GM12878 (cell line): ENCODE data around the gene LGI4. TPM values are rescaled to one million over a fixed set of nuclear protein-coding genes. Genes with fewer than 3 reads are reported as not detected.

Experiments used
- ATAC-seq: fragments of 200-7000 bp; cut with Tn5 transposase; 3 replicates; pipeline ENCODE4 v1.9.1; 2020; ENCODE audit warnings: mild to moderate bottlenecking, moderate library complexity
- BruUV-seq: library from RNA; stranded (reverse); fragments of 400-500 nt; replicated peaks from 2 replicates; lab custom pipeline; 2021; lab: Mats Ljungman, UMichigan
- CTCF ChIA-PET: fragments of 300-600 bp; sonication (Branson Sonifier 250); formaldehyde crosslinking; extraction: SDS; loops from one replicate; lab custom pipeline; 2021; ENCODE audit warnings: inconsistent platforms; lab: Yijun Ruan, JAX
- POLR2A ChIA-PET: fragments of 350-600 bp; formaldehyde crosslinking; extraction: SDS; loops from one replicate; lab custom pipeline; 2021; ENCODE audit warnings: inconsistent platforms; lab: Charles Lee
- RAD21 ChIA-PET: fragments of 300-600 bp; sonication (Branson Sonifier 250); formaldehyde crosslinking; loops from one replicate; lab custom pipeline; 2023; ENCODE audit warnings: antibody characterized with exemption; ENCODE audit not compliant: unreplicated experiment; lab: Charles Lee
- SMC1A ChIA-PET: fragments of 300-600 bp; sonication (Branson Sonifier 250); formaldehyde crosslinking; loops from one replicate; lab custom pipeline; 2023; ENCODE audit not compliant: unreplicated experiment, uncharacterized antibody; lab: Charles Lee
- DNase-seq: peaks from one replicate; pipeline ENCODE4 v3.0.0-alpha.2; 2011; ENCODE audit warnings: low read depth, low spot score
- FAIRE-seq: peaks from 3 replicates; lab custom pipeline; 2011; peaks lifted over from hg19 to GRCh38; lab: Jason Lieb, UNC
- H2AFZ ChIP-seq: 2 replicates; pipeline ENCODE4 v1.6.0; 2011; ENCODE audit warnings: low read depth, low read length, control low read depth; ENCODE audit not compliant: control insufficient read depth
- H3K27ac ChIP-seq: 2 replicates; pipeline ENCODE4 v1.5.1; 2011; ENCODE audit warnings: control low read depth; ENCODE audit not compliant: control insufficient read depth, insufficient read depth
- H3K27me3 ChIP-seq, 2 experiments: replicated peaks in 1 of 2; 2 replicates each; pipeline versions ENCODE4 v1.6.0 to v1.6.1; 2011; ENCODE audit warnings: low read length in 1 of 2; ENCODE audit not compliant: control insufficient read depth in 2 of 2, insufficient read depth in 2 of 2
- H3K36me3 ChIP-seq, 2 experiments: 2 replicates each; pipeline ENCODE4 v1.5.1; 2011; ENCODE audit warnings: low read length in 1 of 2; ENCODE audit not compliant: control insufficient read depth in 2 of 2, insufficient read depth in 2 of 2
- H3K4me1 ChIP-seq: 2 replicates; pipeline ENCODE4 v1.6.1; 2011; ENCODE audit warnings: mild to moderate bottlenecking, low read length, moderate library complexity, mixed read lengths; ENCODE audit not compliant: control insufficient read depth, insufficient read depth
- H3K4me2 ChIP-seq: 2 replicates; pipeline ENCODE4 v1.6.0; 2011; ENCODE audit warnings: control low read depth; ENCODE audit not compliant: control insufficient read depth, insufficient read depth
- H3K4me3 ChIP-seq: fragments of 200-600 bp; sonication (generic); 2 replicates; pipeline ENCODE4 v1.5.1; 2016
- H3K79me2 ChIP-seq: 2 replicates; pipeline ENCODE4 v1.6.0; 2011; ENCODE audit warnings: low read length; ENCODE audit not compliant: control insufficient read depth, insufficient read depth
- H3K9ac ChIP-seq: 2 replicates; pipeline ENCODE4 v1.8.0; 2011; ENCODE audit warnings: low read length, control low read depth, mixed read lengths; ENCODE audit not compliant: control insufficient read depth, insufficient read depth
- H3K9me3 ChIP-seq: replicated peaks from 3 replicates; pipeline ENCODE4 v1.5.1; 2011; ENCODE audit warnings: mild to moderate bottlenecking, low read length; ENCODE audit not compliant: control insufficient read depth, insufficient read depth
- H4K20me1 ChIP-seq: 2 replicates; pipeline ENCODE4 v1.6.0; 2011; ENCODE audit not compliant: control insufficient read depth, insufficient read depth
- BMI1 ChIP-seq: fragments of 450-650 bp; IDR thresholded peaks from 2 replicates; pipeline ENCODE4 v1.6.1; 2016; ENCODE audit warnings: mild to moderate bottlenecking, moderate library complexity, borderline replicate concordance
- EP300 ChIP-seq, 2 experiments: fragments of 150-350 bp in 1 of 2; IDR thresholded peaks; 2 replicates each; pipeline ENCODE4 v1.6.1; 2011 to 2012; ENCODE audit warnings: low read depth in 2 of 2, low read length in 2 of 2, borderline replicate concordance in 1 of 2, improper control_type of control experiment in 1 of 2, inconsistent platforms in 1 of 2; ENCODE audit not compliant: control insufficient read depth in 1 of 2
- JUNB ChIP-seq: IDR thresholded peaks from 2 replicates; pipeline ENCODE4 v1.6.1; 2016; ENCODE audit warnings: antibody characterized with exemption, mild to moderate bottlenecking
- MTA2 ChIP-seq: fragments of 450-650 bp; IDR thresholded peaks from 2 replicates; pipeline ENCODE4 v1.6.1; 2016; ENCODE audit warnings: low read depth, mild to moderate bottlenecking, moderate library complexity
- RB1 ChIP-seq: fragments of 450-650 bp; formaldehyde crosslinking; IDR thresholded peaks from 2 replicates; pipeline ENCODE4 v1.6.1; 2017; ENCODE audit warnings: mild to moderate bottlenecking, borderline replicate concordance
- STAT3 ChIP-seq: IDR thresholded peaks from 2 replicates; pipeline ENCODE4 v1.6.1; 2011; ENCODE audit warnings: low read depth, low read length, improper control_type of control experiment
- WRNIP1 ChIP-seq: IDR thresholded peaks from 2 replicates; pipeline ENCODE4 v1.6.1; 2011; ENCODE audit warnings: low read depth, low read length, improper control_type of control experiment, borderline replicate concordance
- WGBS: methylation state at CpG from one replicate; pipeline ENCODE4 v1.1.6; 2016; ENCODE audit warnings: low lambda C conversion rate; ENCODE audit not compliant: insufficient replicate concordance, insufficient coverage; ENCODE audit errors: missing lambda C conversion rate; 5-methylcytosine and 5-hydroxymethylcytosine counted together
- in situ Hi-C: fragments of 300-500 bp; cut with MboI; formaldehyde crosslinking; loops from 9 replicates; pipeline ENCODE4 v1.14.3; 2018; ENCODE audit warnings: mixed read lengths
- intact Hi-C: fragments of 100-400 bp; cut with micrococcal nuclease; formaldehyde crosslinking; loops from one replicate; pipeline ENCODE4 v1.14.2; 2022; ENCODE audit not compliant: unreplicated experiment
- polyA plus RNA-seq, 11 experiments: library from polyadenylated mRNA; depleted of rRNA in 4 of 11; unstranded in 6 of 11; stranded (reverse) in 5 of 11; fragments of >200 nt; fragmentation: Nextera tagmentation in 4 of 11; fragmentation: Illumina TruSeq in 1 of 11; extraction: Ambion mirVana in 4 of 11; extraction: Trizol in 1 of 11; gene quantifications; 1 replicate in 1 of 11; 2 replicates in 10 of 11; pipeline versions ENCODE4 v1.2.1 to v1.2.3, GENCODE V29; 2011 to 2016; ENCODE audit warnings: inconsistent platforms in 2 of 11, missing spikeins in 2 of 11, low read depth in 1 of 11
- total RNA-seq, 4 experiments: library from RNA; depleted of rRNA in 3 of 4; stranded (reverse); fragments of >200 nt in 3 of 4; fragmentation: Illumina TruSeq in 1 of 4; extraction: Trizol in 1 of 4; gene quantifications; 2 replicates each; pipeline versions ENCODE4 v1.2.1 to v1.2.3, GENCODE V29; 2013 to 2021
- TF ChIP-seq, protein P1 (sequence below): fragments of 450-650 bp; IDR thresholded peaks from 2 replicates; pipeline ENCODE4 v1.6.1; 2018; ENCODE audit warnings: borderline replicate concordance, mild to moderate bottlenecking; ENCODE audit not compliant: partially characterized antibody
- TF ChIP-seq, protein P2 (sequence below): fragments of 450-650 bp; IDR thresholded peaks from 2 replicates; pipeline ENCODE4 v1.6.1; 2017; ENCODE audit warnings: mild to moderate bottlenecking, low read depth, inconsistent platforms; ENCODE audit not compliant: poor library complexity, severe bottlenecking

Gene LGI4
- total and polyA plus RNA-seq, 10 of the 15 experiments (the other 5 are each of a cell fraction or from before 2014, with no cell fraction given) = 0.11 TPM; not detected in 9

DNA sequence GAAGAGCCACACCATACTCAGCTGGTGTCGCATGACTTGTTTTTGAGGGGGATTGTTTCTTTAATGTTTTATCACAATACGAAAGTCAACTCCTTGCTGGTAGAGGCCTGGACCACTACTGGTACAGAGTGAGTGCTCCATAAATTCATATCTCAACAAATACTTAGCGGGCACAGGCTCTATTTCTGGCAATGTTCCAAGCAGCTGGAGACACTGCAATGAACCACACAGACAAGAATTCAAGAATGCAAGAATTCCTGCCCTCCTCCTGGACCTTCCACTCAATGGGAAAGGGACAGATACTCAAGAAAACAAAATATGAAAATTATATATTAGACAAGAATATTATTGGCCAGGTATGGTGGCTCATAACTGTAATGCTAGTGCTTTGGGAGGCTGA is 14.6 kb upstream of the LGI4 start:
- Histone ChIP-seq H3K4me2 (no peak overlapping the region), H3K4me1 (no peaks in the 10 kb centered on the region; the same call in 1 of the 2 replicates), H4K20me1 (no peaks in the 10 kb centered on the region), H3K36me3 (no peaks in the 10 kb centered on the region), H3K27ac (no peak overlapping the region), H3K27me3 (peaks cover 2 to 3% of the 10 kb centered on the region in 2 experiments; a peak in 2 of 4 replicates)
- ChIA-PET SMC1A (no interaction called here), RAD21 (no interaction called here), CTCF (interaction anchor here (0.5 to 1.0 kb wide), 4 partner anchors 8 to 79 kb away, joined by 3 to 7 read pairs (median 3); partner anchors contain the start of genes FAM187B and LGI4), POLR2A (no interaction called here)
- no peak for FAIRE-seq
- whole genome bisulfite sequencing = 66% methylated on average over 3 of the region's 3 CpGs
- ATAC-seq = no peak
- no peak for DNase-seq
- BruUV-seq = no TSS peak
- TF ChIP-seq MTA2 (no peak), RB1 (no peak), JUNB (no peak), WRNIP1 (no peak), BMI1 (no peak), EP300 (IDR thresholded peaks at IDR 0.05; ENCODE audit: borderline replicate concordance in 1 of 2, control insufficient read depth in 1 of 2, low read depth in 2 of 2, low read length in 2 of 2) (no peak), STAT3 (no peak)
- TF ChIP-seq, protein P1, sequence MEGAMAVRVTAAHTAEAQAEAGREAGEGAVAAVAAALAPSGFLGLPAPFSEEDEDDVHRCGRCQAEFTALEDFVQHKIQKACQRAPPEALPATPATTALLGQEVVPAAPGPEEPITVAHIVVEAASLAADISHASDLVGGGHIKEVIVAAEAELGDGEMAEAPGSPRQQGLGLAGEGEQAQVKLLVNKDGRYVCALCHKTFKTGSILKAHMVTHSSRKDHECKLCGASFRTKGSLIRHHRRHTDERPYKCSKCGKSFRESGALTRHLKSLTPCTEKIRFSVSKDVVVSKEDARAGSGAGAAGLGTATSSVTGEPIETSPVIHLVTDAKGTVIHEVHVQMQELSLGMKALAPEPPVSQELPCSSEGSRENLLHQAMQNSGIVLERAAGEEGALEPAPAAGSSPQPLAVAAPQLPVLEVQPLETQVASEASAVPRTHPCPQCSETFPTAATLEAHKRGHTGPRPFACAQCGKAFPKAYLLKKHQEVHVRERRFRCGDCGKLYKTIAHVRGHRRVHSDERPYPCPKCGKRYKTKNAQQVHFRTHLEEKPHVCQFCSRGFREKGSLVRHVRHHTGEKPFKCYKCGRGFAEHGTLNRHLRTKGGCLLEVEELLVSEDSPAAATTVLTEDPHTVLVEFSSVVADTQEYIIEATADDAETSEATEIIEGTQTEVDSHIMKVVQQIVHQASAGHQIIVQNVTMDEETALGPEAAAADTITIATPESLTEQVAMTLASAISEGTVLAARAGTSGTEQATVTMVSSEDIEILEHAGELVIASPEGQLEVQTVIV = no peak
- TF ChIP-seq, protein P2, sequence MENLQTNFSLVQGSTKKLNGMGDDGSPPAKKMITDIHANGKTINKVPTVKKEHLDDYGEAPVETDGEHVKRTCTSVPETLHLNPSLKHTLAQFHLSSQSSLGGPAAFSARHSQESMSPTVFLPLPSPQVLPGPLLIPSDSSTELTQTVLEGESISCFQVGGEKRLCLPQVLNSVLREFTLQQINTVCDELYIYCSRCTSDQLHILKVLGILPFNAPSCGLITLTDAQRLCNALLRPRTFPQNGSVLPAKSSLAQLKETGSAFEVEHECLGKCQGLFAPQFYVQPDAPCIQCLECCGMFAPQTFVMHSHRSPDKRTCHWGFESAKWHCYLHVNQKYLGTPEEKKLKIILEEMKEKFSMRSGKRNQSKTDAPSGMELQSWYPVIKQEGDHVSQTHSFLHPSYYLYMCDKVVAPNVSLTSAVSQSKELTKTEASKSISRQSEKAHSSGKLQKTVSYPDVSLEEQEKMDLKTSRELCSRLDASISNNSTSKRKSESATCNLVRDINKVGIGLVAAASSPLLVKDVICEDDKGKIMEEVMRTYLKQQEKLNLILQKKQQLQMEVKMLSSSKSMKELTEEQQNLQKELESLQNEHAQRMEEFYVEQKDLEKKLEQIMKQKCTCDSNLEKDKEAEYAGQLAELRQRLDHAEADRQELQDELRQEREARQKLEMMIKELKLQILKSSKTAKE = no peak
- TF ChIP-seq, all 136 proteins: peak for 0
- Histone ChIP-seq H3K4me3 (no peak overlapping the region), H3K9ac (no peak overlapping the region), H3K79me2 (peaks cover under 1% of the 10 kb centered on the region; the same call in 1 of the 2 replicates), H2AFZ (no peak overlapping the region), H3K9me3 (no peaks in the 10 kb centered on the region)
- intact Hi-C loops (no loop called here), in situ Hi-C loops (no loop called here)
